ENCODE data around the gene ASPHD1. TPM values are rescaled to one million over a fixed set of nuclear protein-coding genes. Genes with fewer than 3 reads are reported as not detected.
A peak's percentile ranks its signal among the peaks of the same experiment; 100 is the strongest.
"Not testable (repeated sequence)": the region's sequence is repeated elsewhere in the genome, so short reads cannot be mapped to it uniquely, and the experiment has no call there.

The ASPHD1 gene
- total RNA-seq, 2 donors from 2014 or later: 0.27 TPM; not detected in 1

GRCh38 chr16:29926711-29927052, 26.4 kb downstream of the ASPHD1 start:
- DNase-seq (ENCODE audit: low spot score): no peak

GRCh38 chr16:29927070-29927905, 27.0 kb downstream of the ASPHD1 start:
- ATAC-seq (ENCODE audit: insufficient number of reproducible peaks, low FRiP score, low read depth) (no peak), DNase-seq (ENCODE audit: low spot score) (no peak)
- Histone ChIP-seq H3K4me3 (peak overlapping the region; percentile 93), H3K36me3 (peaks cover 4% of the 10 kb centered on the region), H3K27ac (peak overlapping the region; percentile 73 to 79), H3K4me1 (ENCODE audit: control insufficient read depth in 1 of 2, low read depth in 2 of 2) (peaks cover 6 to 21% of the 10 kb centered on the region in 2 donors), H3K9me3 (no peaks in the 10 kb centered on the region), H3K27me3 (replicated peaks; ENCODE audit: insufficient read depth) (no peaks in the 10 kb centered on the region)
- TF ChIP-seq CTCF (IDR thresholded peaks at IDR 0.05): no peak

More at GRCh38 chr16:29926711-29927052, 26.4 kb downstream of the ASPHD1 start:
- Histone ChIP-seq H3K9me3 (no peaks in the 10 kb centered on the region), H3K27me3 (replicated peaks; ENCODE audit: insufficient read depth) (no peaks in the 10 kb centered on the region), H3K4me3 (peak overlapping the region; percentile 93), H3K36me3 (peaks cover 6% of the 10 kb centered on the region), H3K4me1 (ENCODE audit: control insufficient read depth in 1 of 2, low read depth in 2 of 2) (peaks cover 6 to 21% of the 10 kb centered on the region in 2 donors), H3K27ac (peak overlapping the region; percentile 73 to 79)
- ATAC-seq (ENCODE audit: insufficient number of reproducible peaks, low FRiP score, low read depth): no peak
- no peak for TF ChIP-seq CTCF (IDR thresholded peaks at IDR 0.05)

GRCh38 chr16:29931750-29932149, 31.5 kb downstream of the ASPHD1 start:
- H3K4me3 ChIP-seq; H3K27me3 ChIP-seq (replicated peaks; ENCODE audit: insufficient read depth); H3K9me3 ChIP-seq; H3K36me3 ChIP-seq; H3K27ac ChIP-seq; H3K4me1 ChIP-seq (ENCODE audit: control insufficient read depth in 1 of 2, low read depth in 2 of 2); DNase-seq (ENCODE audit: low spot score); ATAC-seq (ENCODE audit: insufficient number of reproducible peaks, low FRiP score, low read depth): not testable (repeated sequence)

- no peaks in the 10 kb centered on the region for H3K4me1 ChIP-seq (ENCODE audit: control insufficient read depth in 1 of 2, low read depth in 2 of 2)
- H3K27ac ChIP-seq: no peak overlapping the region
- ATAC-seq (ENCODE audit: insufficient number of reproducible peaks, low FRiP score, low read depth) (no peak), DNase-seq (ENCODE audit: low spot score) (no peak)
- no peaks in the 10 kb centered on the region for H3K36me3 ChIP-seq
- TF ChIP-seq CTCF (IDR thresholded peaks at IDR 0.05): no peak
- H3K27me3 ChIP-seq (replicated peaks; ENCODE audit: insufficient read depth): no peaks in the 10 kb centered on the region
- no peaks in the 10 kb centered on the region for H3K9me3 ChIP-seq
- H3K4me3 ChIP-seq: no peak overlapping the region
Measured at GRCh38 chr16:29940656-29941055, 40.4 kb downstream of the ASPHD1 start.

GRCh38 chr16:29943846-29944799, 43.8 kb downstream of the ASPHD1 start:
- Histone ChIP-seq H3K27ac (no peak overlapping the region), H3K4me1 (ENCODE audit: control insufficient read depth in 1 of 2, low read depth in 2 of 2) (no peaks in the 10 kb centered on the region), H3K27me3 (replicated peaks; ENCODE audit: insufficient read depth) (no peaks in the 10 kb centered on the region), H3K4me3 (no peak overlapping the region), H3K36me3 (no peaks in the 10 kb centered on the region), H3K9me3 (no peaks in the 10 kb centered on the region)
- ATAC-seq (ENCODE audit: insufficient number of reproducible peaks, low FRiP score, low read depth): no peak
- TF ChIP-seq CTCF (IDR thresholded peaks at IDR 0.05): no peak
- no peak for DNase-seq (ENCODE audit: low spot score)

Data from thoracic aorta (tissue), 2 donors.